ELF-1 (cell line): Measurements from ENCODE around the gene LAMB1.

ENCODE experiments used
- DNase-seq: peaks from one replicate; pipeline ENCODE4 v3.0.0-alpha.2; 2016; ENCODE audit warnings: low read depth, low spot score

LAMB1 gene

DNA sequence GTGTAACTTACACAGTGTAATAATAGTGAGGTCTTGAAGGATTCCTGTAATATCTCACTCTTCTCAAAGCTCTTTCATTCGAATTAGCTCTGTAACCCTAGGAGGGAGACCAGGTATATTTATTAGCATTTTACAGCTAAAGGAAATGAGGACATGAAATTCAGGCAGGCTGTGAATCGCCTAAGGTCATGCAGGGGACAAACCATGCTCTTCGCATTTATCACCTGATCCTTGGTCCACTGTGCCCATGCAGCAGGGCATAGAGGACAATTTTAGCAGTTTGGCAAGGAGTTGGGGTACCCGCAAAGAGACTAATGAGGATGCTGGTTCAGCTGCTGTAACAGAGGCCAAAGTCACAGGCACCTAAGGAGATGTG is 14.8 kb upstream of the LAMB1 start:
- no peak for DNase-seq

- no peak for DNase-seq
Observed at GRCh38 chr7:108016841-108017775, 14.1 kb upstream of the LAMB1 start.

DNA sequence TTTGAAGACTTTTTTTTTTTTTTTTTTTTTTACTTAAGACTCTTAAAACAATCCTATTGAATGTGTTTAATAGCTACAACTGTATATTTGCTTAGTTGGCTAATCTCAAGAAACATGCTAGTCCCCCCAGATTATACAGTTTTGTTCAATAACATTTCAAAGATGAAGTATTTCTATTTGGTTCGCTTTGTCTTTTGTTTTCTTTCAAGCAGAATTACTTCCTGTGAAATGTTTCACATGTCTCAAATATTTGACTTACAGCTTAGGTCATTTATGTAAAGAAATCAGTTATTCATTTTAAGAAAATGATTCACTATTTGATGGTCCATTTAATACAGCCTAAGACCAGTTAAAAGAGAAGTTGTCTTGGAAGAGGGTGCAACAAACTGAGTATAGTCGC is 12.8 kb upstream of the LAMB1 start:
- no peak for DNase-seq

GRCh38 chr7:108014747-108015682 is 12.1 kb upstream of the LAMB1 start:
- no peak for DNase-seq

DNA sequence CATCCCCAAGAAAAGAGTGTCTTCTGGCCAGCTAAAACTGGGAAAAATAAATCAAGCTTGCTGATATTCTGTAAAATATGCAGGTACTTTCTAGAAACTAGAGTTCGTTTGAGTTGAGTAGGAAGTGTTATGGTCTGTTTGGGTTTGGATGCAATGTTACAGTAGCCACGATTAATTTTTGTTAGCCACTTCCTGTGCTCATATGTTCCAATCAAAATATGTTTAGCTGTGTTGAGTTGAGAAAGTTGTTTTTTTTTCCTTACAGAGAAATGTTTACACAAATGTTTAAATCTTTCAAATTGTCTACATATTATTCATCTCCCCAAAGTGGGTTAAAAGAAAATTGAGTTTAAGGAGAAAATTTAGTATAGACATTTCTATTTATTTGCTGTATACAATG is 11.3 kb upstream of the LAMB1 start:
- DNase-seq: no peak

- no peak for DNase-seq
Observed at GRCh38 chr7:108012499-108013430, 9.8 kb upstream of the LAMB1 start.

DNA sequence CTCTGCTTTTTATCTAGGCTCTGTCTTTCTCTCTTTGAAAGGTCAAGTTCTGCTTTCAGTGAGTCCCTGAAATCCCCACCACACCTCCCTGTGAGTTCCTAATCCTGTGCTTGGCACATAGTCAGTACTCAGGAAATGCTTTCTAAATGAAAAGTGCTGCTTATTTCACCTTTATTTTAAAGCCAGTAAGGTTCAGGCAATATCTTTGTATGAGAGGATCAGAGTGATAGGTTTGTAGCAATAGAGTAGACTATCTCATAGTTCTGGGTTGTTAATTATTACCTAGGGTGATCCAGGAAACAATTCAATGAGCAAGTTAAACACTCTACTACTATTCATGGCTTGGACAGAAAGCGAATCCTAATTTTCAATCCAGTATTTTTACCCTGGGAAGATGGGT is 7.4 kb upstream of the LAMB1 start:
- DNase-seq: no peak

GRCh38 chr7:108009873-108010272 is 6.9 kb upstream of the LAMB1 start:
- DNase-seq: no peak

DNA sequence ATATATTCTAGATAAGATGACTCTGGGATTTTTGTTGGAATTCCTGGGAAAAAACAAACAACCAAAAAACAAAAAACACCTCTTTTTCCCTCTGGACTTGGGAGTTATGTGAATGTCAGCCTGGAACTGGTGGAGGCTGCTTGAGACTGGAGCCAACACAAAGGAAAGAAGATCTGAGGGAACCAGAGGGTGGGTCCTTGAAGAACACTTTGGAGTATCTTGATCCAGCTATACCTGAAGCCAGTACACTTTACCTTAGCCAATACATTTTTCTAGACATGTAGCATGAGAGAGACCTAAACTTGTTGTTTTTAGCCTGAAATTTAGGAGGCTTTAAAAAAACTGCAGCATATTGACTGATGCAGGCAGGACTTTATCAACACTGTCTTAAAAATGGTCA is 5.9 kb upstream of the LAMB1 start:
- no peak for DNase-seq

GRCh38 chr7:108008240-108008639 is 5.3 kb upstream of the LAMB1 start:
- DNase-seq: no peak

DNA sequence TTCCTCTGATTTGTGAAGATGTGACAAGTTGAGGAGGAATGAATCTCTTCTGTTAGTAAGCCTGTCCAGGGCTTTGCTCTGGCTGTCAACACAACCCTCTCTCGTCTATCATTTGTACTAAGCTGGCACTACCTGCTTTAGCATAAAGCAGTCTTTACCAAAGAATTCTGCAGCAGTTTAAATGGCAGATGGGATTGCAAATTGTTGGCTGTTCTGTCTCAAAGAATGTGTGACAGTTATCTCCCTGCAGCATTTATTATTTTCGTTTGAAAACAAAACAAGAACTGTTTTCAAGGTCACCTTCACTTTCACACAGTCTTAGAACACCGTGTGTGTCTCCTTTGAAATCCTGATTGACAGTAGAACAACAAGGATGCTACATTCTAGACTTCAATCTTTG is 4.8 kb upstream of the LAMB1 start:
- no peak for DNase-seq

- no peak for DNase-seq
Observed at GRCh38 chr7:108007261-108007660, 4.3 kb upstream of the LAMB1 start.

- peak; percentile 82 for DNase-seq
Observed at GRCh38 chr7:108004220-108005142, 1.5 kb upstream of the LAMB1 start.

DNA sequence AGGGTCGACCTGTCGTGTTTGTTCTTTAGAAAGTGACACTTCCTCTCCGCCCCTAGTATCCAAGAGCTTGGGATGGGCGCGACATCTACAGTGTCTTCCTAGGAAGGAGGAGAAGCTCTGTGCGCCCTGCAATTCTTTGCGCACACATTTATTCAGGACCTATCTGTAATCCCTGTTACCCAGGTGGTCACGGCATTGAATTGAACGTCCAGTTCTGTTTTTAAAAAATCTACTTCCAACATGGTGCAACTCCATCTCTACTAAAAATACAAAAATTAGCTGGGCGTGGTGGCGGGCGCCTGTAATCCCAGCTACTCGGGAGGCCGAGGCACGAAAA is 606 bp upstream of the LAMB1 start:
- no peak for DNase-seq

GRCh38 chr7:108001764-108002725 is 916 bp downstream of the LAMB1 start:
- DNase-seq: peak; percentile 46

DNA sequence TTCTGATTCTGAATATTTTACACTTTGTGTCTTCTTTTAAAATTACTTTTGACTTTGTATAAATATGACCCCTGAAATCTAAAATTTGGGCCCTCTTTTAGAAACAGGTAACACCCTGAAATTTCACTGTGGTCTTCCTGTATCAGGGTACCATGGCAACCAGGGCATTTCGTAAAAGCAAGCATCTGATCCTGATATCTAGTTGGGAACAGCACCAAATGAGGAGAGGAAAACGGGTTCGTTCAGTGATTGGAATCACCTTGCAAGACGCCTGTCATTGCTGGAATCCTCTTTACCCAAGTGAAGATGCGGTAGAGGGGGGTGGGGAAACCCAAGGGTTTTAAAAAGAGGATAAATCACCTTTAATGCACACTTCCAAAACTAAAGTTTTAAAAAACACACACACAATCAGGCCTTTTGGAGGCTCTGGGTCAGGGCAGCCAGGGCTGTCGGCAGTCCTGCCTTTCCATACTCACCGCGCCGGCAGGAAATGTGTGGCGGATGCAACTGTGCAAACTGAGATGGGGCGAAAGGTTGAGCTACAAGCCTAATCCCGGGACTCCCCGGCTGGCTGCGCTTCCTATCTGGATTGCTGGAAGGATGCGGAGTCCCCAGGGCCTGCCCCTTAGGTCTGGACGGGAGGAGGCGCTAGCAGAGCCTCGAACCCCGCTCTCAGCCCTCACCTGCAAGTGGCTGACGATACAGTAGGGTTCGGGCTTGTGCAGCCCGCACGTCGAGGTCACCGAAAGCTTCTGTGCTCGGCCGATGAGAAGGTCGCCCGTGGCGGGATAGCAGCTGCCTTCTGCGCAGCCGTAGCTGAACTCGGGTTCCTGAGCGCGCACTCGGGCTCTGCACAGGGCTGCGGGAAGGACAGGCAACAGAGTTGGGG is 1.8 kb downstream of the LAMB1 start:
- DNase-seq: peak; percentile 82

GRCh38 chr7:107999779-108000560 is 3.0 kb downstream of the LAMB1 start:
- peak; percentile 34 for DNase-seq
